Kidney epithelial cell (primary cell): ENCODE results near the gene COX19. TPM values are rescaled to one million over a fixed set of nuclear protein-coding genes. Genes with fewer than 3 reads are reported as not detected.

ENCODE experiments used
- DNase-seq: peaks from one replicate; pipeline ENCODE4 v3.0.0-alpha.2; 2010; ENCODE audit warnings: low read depth
- H3K27me3 ChIP-seq: 2 replicates; pipeline ENCODE4 v1.6.0; 2011; ENCODE audit warnings: low read length; ENCODE audit not compliant: control insufficient read depth, insufficient read depth
- H3K36me3 ChIP-seq: 2 replicates; pipeline ENCODE4 v1.5.1; 2011; ENCODE audit warnings: low read length; ENCODE audit not compliant: control insufficient read depth, insufficient read depth
- H3K4me3 ChIP-seq: 2 replicates; pipeline ENCODE4 v1.5.1; 2011; ENCODE audit warnings: low read depth, mild to moderate bottlenecking, control low read depth, low read length
- total RNA-seq: library from RNA; depleted of rRNA; stranded (reverse); fragments of >200 nt; gene quantifications from 2 replicates; pipeline ENCODE4 v1.2.3, GENCODE V29; 2015
- TF ChIP-seq, protein P1 (sequence below): IDR thresholded peaks from 2 replicates; pipeline ENCODE4 v1.5.1; 2011; ENCODE audit warnings: mild to moderate bottlenecking, moderate library complexity, low read length, control low read depth, inconsistent platforms; ENCODE audit not compliant: insufficient read depth, poor library complexity, severe bottlenecking

Gene COX19
- total RNA-seq, 1 donor from 2014 or later, result 15.5 TPM

GRCh38 chr7:994592-995308 lies 19.4 kb upstream of the COX19 start:
- DNase-seq, result no peak
- TF ChIP-seq, protein P1, sequence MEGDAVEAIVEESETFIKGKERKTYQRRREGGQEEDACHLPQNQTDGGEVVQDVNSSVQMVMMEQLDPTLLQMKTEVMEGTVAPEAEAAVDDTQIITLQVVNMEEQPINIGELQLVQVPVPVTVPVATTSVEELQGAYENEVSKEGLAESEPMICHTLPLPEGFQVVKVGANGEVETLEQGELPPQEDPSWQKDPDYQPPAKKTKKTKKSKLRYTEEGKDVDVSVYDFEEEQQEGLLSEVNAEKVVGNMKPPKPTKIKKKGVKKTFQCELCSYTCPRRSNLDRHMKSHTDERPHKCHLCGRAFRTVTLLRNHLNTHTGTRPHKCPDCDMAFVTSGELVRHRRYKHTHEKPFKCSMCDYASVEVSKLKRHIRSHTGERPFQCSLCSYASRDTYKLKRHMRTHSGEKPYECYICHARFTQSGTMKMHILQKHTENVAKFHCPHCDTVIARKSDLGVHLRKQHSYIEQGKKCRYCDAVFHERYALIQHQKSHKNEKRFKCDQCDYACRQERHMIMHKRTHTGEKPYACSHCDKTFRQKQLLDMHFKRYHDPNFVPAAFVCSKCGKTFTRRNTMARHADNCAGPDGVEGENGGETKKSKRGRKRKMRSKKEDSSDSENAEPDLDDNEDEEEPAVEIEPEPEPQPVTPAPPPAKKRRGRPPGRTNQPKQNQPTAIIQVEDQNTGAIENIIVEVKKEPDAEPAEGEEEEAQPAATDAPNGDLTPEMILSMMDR, result no peak

DNA sequence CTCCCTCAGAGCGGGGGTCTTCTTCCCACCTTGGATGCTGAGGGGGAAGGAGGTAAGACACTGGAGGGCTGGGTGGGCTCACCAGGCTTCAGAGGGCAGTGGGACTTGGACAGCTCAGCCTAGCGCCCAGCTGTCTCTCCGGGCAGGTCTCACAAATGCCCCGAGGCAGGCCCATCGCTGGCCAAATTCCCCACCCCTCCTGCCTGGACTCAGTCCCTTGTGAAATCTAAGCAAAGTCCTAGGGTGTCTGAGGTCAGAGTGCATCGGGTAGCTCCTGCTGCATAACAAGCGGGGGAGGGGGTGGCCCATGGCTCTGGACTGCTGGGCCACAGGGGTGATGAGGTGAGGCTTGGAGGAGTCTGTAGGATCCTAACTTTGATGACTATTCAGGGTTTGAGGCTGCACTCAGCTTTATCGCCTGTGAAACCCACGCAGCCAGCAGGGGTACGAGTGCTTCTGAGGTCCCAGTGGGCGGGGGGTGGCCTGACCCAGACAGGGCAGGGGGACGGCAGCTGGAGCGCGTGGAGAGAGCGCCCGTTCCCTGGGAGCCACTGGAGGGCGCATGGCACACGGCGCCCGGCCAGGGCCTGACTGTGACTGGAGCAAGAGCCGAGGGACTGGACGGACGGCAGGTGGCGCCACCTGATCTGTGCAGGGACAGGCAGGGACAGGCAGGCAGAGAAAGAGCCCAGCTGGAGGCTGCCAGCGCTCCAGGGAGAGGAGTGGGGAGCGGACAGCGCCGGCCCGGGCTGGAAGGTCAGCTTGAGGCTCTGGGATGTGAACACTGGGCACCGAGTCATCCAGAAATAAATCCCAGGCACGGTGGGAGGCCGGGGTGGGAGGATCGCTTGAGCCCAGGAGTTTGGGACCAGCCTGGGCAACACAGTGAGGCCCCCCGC lies 17.6 kb upstream of the COX19 start:
- DNase-seq, result peak; percentile 75
- Histone ChIP-seq H3K36me3 (peaks cover 2% of the 10 kb centered on the region), H3K27me3 (peaks cover 6% of the 10 kb centered on the region), H3K4me3 (no peak overlapping the region)
- TF ChIP-seq, protein P1, result peak; percentile 100

More at GRCh38 chr7:994592-995308, 19.4 kb upstream of the COX19 start:
- H3K36me3 ChIP-seq, result peaks cover 2% of the 10 kb centered on the region
- H3K27me3 ChIP-seq, result peaks cover 6% of the 10 kb centered on the region
- no peak overlapping the region for H3K4me3 ChIP-seq

GRCh38 chr7:991729-992656 lies 16.6 kb upstream of the COX19 start:
- no peak for DNase-seq
- no peak overlapping the region for H3K4me3 ChIP-seq
- peaks cover 6% of the 10 kb centered on the region for H3K27me3 ChIP-seq
- peaks cover 2% of the 10 kb centered on the region for H3K36me3 ChIP-seq
- TF ChIP-seq, protein P1, result no peak

DNA sequence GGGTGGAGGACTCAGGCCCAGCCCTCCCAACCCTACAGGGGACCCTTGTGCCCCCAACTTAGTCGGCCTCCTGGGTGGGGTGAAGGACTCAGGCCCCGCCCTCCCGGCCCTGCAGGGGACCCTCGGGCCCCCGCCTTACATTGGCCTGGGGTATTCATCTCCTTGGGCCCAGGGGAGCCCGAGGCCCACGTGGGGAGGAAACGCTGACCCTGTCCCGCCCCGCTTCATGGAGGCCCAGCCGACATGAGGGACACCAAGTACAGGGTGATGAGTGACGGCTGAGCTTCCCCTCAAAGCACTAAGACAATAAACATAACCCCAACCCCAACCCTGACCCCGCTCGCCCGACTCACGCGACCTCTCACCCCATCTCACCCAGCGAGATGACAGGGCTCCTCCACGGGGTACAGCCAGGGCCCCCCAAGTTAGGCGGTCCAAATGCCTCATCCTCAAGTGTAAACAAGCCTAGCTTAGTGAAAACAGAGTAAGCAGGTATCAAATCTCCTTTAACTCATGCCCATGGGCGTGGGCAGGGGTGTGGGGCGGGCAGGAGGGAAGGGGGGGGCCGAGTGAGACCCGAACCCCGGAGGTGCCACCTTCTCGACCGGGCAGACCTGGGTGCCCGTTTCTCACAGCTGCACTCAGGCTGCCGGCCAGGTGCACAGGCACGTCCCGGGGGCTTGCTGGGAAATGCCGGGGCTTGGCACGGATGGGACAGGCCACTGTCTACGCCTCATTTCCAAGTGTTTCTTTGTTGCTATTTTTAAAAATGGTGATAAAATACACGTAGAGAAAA lies 15.8 kb upstream of the COX19 start:
- Histone ChIP-seq H3K27me3 (peaks cover 6% of the 10 kb centered on the region), H3K4me3 (no peak overlapping the region), H3K36me3 (no peaks in the 10 kb centered on the region)
- TF ChIP-seq, protein P1, result no peak
- DNase-seq, result no peak
